Endothelial cell of umbilical vein (primary cell): ENCODE data around the gene HDDC2. TPM values are rescaled to one million over a fixed set of nuclear protein-coding genes. Genes with fewer than 3 reads are reported as not detected.

ENCODE experiments used
- Bru-seq: library from RNA; stranded (reverse); fragments of 400-500 nt; gene quantifications from one replicate; lab custom pipeline; 2021; lab: Mats Ljungman, UMichigan
- BruChase-seq, 2 experiments: library from RNA; stranded (reverse); fragments of 400-500 nt; gene quantifications; one replicate each; lab custom pipeline; 2021; lab: Mats Ljungman, UMichigan
- BruUV-seq: library from RNA; stranded (reverse); fragments of 400-500 nt; replicated peaks from 2 replicates; lab custom pipeline; 2021; lab: Mats Ljungman, UMichigan
- CTCF ChIA-PET: fragments of 300-600, 350-600 bp; sonication (Branson Sonifier 250); formaldehyde crosslinking; loops from one replicate; lab custom pipeline; 2021; ENCODE audit warnings: antibody characterized with exemption, inconsistent platforms; lab: Charles Lee
- POLR2A ChIA-PET: fragments of 300-600, 350-600 bp; sonication (Branson Sonifier 250); formaldehyde crosslinking; loops from one replicate; lab custom pipeline; 2021; ENCODE audit warnings: antibody characterized with exemption, inconsistent platforms; lab: Charles Lee
- DNase-seq: peaks from one replicate; pipeline ENCODE4 v3.0.0-alpha.2; 2011; ENCODE audit warnings: low read depth, low spot score
- FAIRE-seq: peaks from 2 replicates; lab custom pipeline; 2011; peaks lifted over from hg19 to GRCh38; lab: Jason Lieb, UNC
- H2AFZ ChIP-seq: 2 replicates; pipeline ENCODE4 v1.6.0; 2012; ENCODE audit warnings: low read depth, low read length, control low read depth, inconsistent platforms
- H3K27ac ChIP-seq: 2 replicates; pipeline ENCODE4 v1.5.1; 2011; ENCODE audit warnings: low read depth, mild to moderate bottlenecking, control low read depth, low read length, moderate library complexity; ENCODE audit not compliant: insufficient read depth
- H3K27me3 ChIP-seq, 2 experiments: 2 replicates each; pipeline versions ENCODE4 v1.6.0 to v1.6.1; 2011; ENCODE audit warnings: low read length in 2 of 2, mixed read lengths in 1 of 2; ENCODE audit not compliant: control insufficient read depth in 2 of 2, insufficient read depth in 2 of 2
- H3K36me3 ChIP-seq, 2 experiments: 2 replicates in 1 of 2; 3 replicates in 1 of 2; pipeline ENCODE4 v1.5.1; 2011; ENCODE audit warnings: low read length in 2 of 2, mild to moderate bottlenecking in 1 of 2, moderate library complexity in 1 of 2; ENCODE audit not compliant: control insufficient read depth in 2 of 2, insufficient read depth in 2 of 2; ENCODE audit errors: extremely low read depth in 1 of 2
- H3K4me1 ChIP-seq: 3 replicates; pipeline ENCODE4 v1.5.1; 2011; ENCODE audit warnings: mild to moderate bottlenecking, low read length; ENCODE audit not compliant: control insufficient read depth, insufficient read depth; ENCODE audit errors: extremely low read depth
- H3K4me2 ChIP-seq: 2 replicates; pipeline ENCODE4 v1.6.1; 2011; ENCODE audit warnings: low read length, control low read depth, mixed read lengths; ENCODE audit not compliant: insufficient read depth
- H3K4me3 ChIP-seq, 3 experiments: fragments of 200-600 bp in 1 of 3; sonication (generic), shearing (Covaris generic) in 1 of 3; replicated peaks in 1 of 3; 2 replicates each; pipeline ENCODE4 v1.5.1; 2011 to 2016; ENCODE audit warnings: control low read depth in 3 of 3, low read length in 3 of 3, mild to moderate bottlenecking in 2 of 3, inconsistent platforms in 1 of 3, low read depth in 1 of 3, moderate library complexity in 1 of 3; ENCODE audit not compliant: insufficient read depth in 1 of 3
- H3K79me2 ChIP-seq: 2 replicates; pipeline ENCODE4 v1.6.0; 2012; ENCODE audit warnings: low read length, inconsistent platforms; ENCODE audit not compliant: control insufficient read depth, insufficient read depth
- H3K9ac ChIP-seq: replicated peaks from 2 replicates; pipeline ENCODE3; 2011; ENCODE audit warnings: low read length, control low read depth; ENCODE audit not compliant: insufficient read depth; ENCODE audit errors: extremely low read depth
- H3K9me1 ChIP-seq: replicated peaks from 3 replicates; pipeline ENCODE4 v1.6.0; 2011; ENCODE audit warnings: mild to moderate bottlenecking, low read length; ENCODE audit not compliant: control insufficient read depth, insufficient read depth; ENCODE audit errors: extremely low read depth
- H3K9me3 ChIP-seq: replicated peaks from 2 replicates; pipeline ENCODE4 v1.5.1; 2012; ENCODE audit warnings: low read length, inconsistent platforms; ENCODE audit not compliant: control insufficient read depth, insufficient read depth
- H4K20me1 ChIP-seq: replicated peaks from 2 replicates; pipeline ENCODE3; 2011; ENCODE audit warnings: mild to moderate bottlenecking, low read length; ENCODE audit not compliant: control insufficient read depth, insufficient read depth; ENCODE audit errors: extremely low read depth
- CTCF ChIP-seq, 2 donors: IDR thresholded peaks; 1 replicate in 1 of 2; 2 replicates in 1 of 2; pipeline ENCODE4 v1.5.1; 2011; ENCODE audit warnings: low read length in 2 of 2, mild to moderate bottlenecking in 2 of 2, moderate library complexity in 2 of 2, control low read depth in 1 of 2, inconsistent platforms in 1 of 2, low read depth in 1 of 2; ENCODE audit not compliant: insufficient read depth in 1 of 2; ENCODE audit errors: extremely low read depth in 1 of 2
- EZH2 ChIP-seq: IDR thresholded peaks from 2 replicates; pipeline ENCODE4 v1.6.1; 2012; ENCODE audit warnings: borderline replicate concordance, low read depth, mild to moderate bottlenecking, moderate library complexity, low read length, inconsistent platforms; ENCODE audit not compliant: severe bottlenecking
- FOS ChIP-seq: IDR thresholded peaks from 2 replicates; pipeline ENCODE4 v1.6.1; 2011; ENCODE audit warnings: mild to moderate bottlenecking, low read length, moderate library complexity, borderline replicate concordance; ENCODE audit not compliant: insufficient read depth
- GATA2 ChIP-seq: IDR thresholded peaks from 2 replicates; pipeline ENCODE4 v1.7.0; 2011; ENCODE audit warnings: low read depth, mild to moderate bottlenecking, moderate library complexity, mixed read lengths, low read length; ENCODE audit not compliant: insufficient read length, insufficient read depth
- JUN ChIP-seq: IDR thresholded peaks from 2 replicates; pipeline ENCODE4 v1.6.1; 2011; ENCODE audit warnings: borderline replicate concordance, low read depth; ENCODE audit not compliant: insufficient read length, insufficient read depth
- MAX ChIP-seq: IDR thresholded peaks from 2 replicates; pipeline ENCODE4 v1.6.1; 2011; ENCODE audit not compliant: insufficient read depth, insufficient read length
- MYC ChIP-seq: IDR thresholded peaks from one replicate; pipeline ENCODE4 v1.6.1; 2011; ENCODE audit warnings: mild to moderate bottlenecking, low read depth, low read length
- POLR2A ChIP-seq: IDR thresholded peaks from 2 replicates; pipeline ENCODE4 v1.6.1; 2012; ENCODE audit warnings: low read depth, mild to moderate bottlenecking, control low read depth, low read length
- POLR2AphosphoS5 ChIP-seq: IDR thresholded peaks from 2 replicates; pipeline ENCODE4 v1.6.1; 2012; ENCODE audit warnings: low read depth, mild to moderate bottlenecking, control low read depth, low read length, moderate library complexity; ENCODE audit not compliant: insufficient read depth
- dilution Hi-C: fragments of 300-500 bp; cut with MboI; formaldehyde crosslinking; loops from one replicate; pipeline ENCODE4 v1.15.0; 2019; ENCODE audit warnings: low sequenced_read_pairs; ENCODE audit not compliant: extremely low pct_ligation_motif_present
- intact Hi-C: fragments of 100-400 bp; cut with micrococcal nuclease; formaldehyde crosslinking; loops from one replicate; pipeline ENCODE4 v1.10.0; 2022
- long read RNA-seq: library from polyadenylated mRNA; stranded (forward); transcript quantifications from one replicate; pipeline ENCODE4 v2.0.0, GENCODE V29; 2021
- polyA minus RNA-seq, 3 experiments: library from RNA; depleted of rRNA, polyadenylated mRNA; stranded (reverse); fragments of >200 nt; gene quantifications; 1 replicate in 1 of 3; 2 replicates in 2 of 3; pipeline ENCODE4 v1.2.3, GENCODE V29; 2011
- polyA plus RNA-seq, 4 experiments: library from polyadenylated mRNA; depleted of rRNA in 3 of 4; stranded (reverse) in 3 of 4; unstranded in 1 of 4; fragments of >200 nt; gene quantifications; 2 replicates each; pipeline versions ENCODE4 v1.2.1 to v1.2.3, GENCODE V29; 2011 to 2012; ENCODE audit warnings: missing spikeins in 1 of 4
- total RNA-seq: library from RNA; stranded (reverse); gene quantifications from 2 replicates; pipeline ENCODE4 v1.2.3, GENCODE V29; 2021

HDDC2 gene
- total RNA-seq (12.6 and 13.6 TPM in 2 replicates), polyA plus RNA-seq (13.6 and 17.6 TPM in 2 replicates), polyA minus RNA-seq (11.6 and 15.6 TPM in 2 replicates), Bru-seq, nascent RNA (percentile 52 among the genes with signal in this experiment), BruChase-seq, experiment 1, labeled RNA remaining after a 6-hour chase (percentile 41 among the genes with signal in this experiment), BruChase-seq, experiment 2, labeled RNA remaining after a 2-hour chase (percentile 39 among the genes with signal in this experiment)
- 23.6 and 26.8 TPM in 2 replicates for polyA plus RNA-seq (2011; cell fraction: cytosol; rRNA removed)
- 9.1 and 11.0 TPM in 2 replicates for polyA plus RNA-seq (2011; cell fraction: nucleus; rRNA removed)
- 11.4 and 19.6 TPM in 2 replicates for polyA plus RNA-seq (2012)
- 16.2 TPM for polyA minus RNA-seq (2011; cell fraction: cytosol; rRNA and poly(A)+ RNA removed)
- 4.6 and 5.3 TPM in 2 replicates for polyA minus RNA-seq (2011; cell fraction: nucleus; rRNA and poly(A)+ RNA removed)
- long read RNA-seq, transcript HDDC2-201 (5 exons, 1,350 nt): minor isoform, 13 of 57 reads
- long read RNA-seq, transcript HDDC2-202 (6 exons, 918 nt): major isoform, 16 of 57 reads
- long read RNA-seq, partial matches to known transcripts: 2 of 57 reads
- long read RNA-seq, other reads (novel, unspliced or antisense): 26 of 57 reads

GRCh38 chr6:125301435-125302391, at the start of gene HDDC2:
Gene HDDC2, minus strand, starts transcription at chr6:125301967. Its CDS starts 35 bp downstream, at chr6:125301932.
- H3K27ac ChIP-seq: peak within 1 kb of the TSS; percentile 72
- dilution Hi-C loops (no loop called here), intact Hi-C loops (loop anchor here (1.0 to 5.0 kb wide), 7 partner anchors 109 to 448 kb away; partner anchors contain the start of genes HEY2, RNF217 and TPD52L1)
- peak within 1 kb of the TSS; percentile 92 for H2AFZ ChIP-seq
- ChIA-PET POLR2A (interaction anchor here (0.6 kb wide), 1 partner anchor 1600 kb away, joined by 3 read pairs; no protein-coding TSS in a partner anchor), CTCF (interaction anchor here (1.0 to 3.4 kb wide), 9 partner anchors 10 to 656 kb away, joined by 3 to 17 read pairs (median 5); partner anchors contain the start of genes HINT3 and TPD52L1)
- H3K9ac ChIP-seq: peak within 1 kb of the TSS; percentile 82
- FAIRE-seq (peak; percentile 84), DNase-seq (peak; percentile 78)
- no peaks in the 10 kb centered on the region for H4K20me1 ChIP-seq
- H3K9me3 ChIP-seq: no peaks in the 10 kb centered on the region
- peak within 1 kb of the TSS; percentile 66 for H3K4me2 ChIP-seq
- peak within 1 kb of the TSS; percentile 10 to 56 (median 47) for H3K4me3 ChIP-seq
- TF ChIP-seq JUN (no peak), FOS (peak; percentile 15), CTCF (IDR thresholded peaks at IDR 0.05; ENCODE audit: extremely low read depth in 1 of 2, insufficient read depth in 1 of 2, low read depth in 1 of 2, low read length in 2 of 2) (no peak), POLR2AphosphoS5 (peak; percentile 87), GATA2 (no peak), EZH2 (no peak), POLR2A (peak; percentile 49), MYC (no peak), MAX (peak; percentile 1)
- H3K9me1 ChIP-seq: no peaks in the 10 kb centered on the region
- no TSS peak for BruUV-seq
- no peaks in the 10 kb centered on the region for H3K79me2 ChIP-seq
- no peaks in the 10 kb centered on the region for H3K36me3 ChIP-seq
- H3K27me3 ChIP-seq: peaks cover 8 to 12% of the 10 kb centered on the region in 2 experiments
- H3K4me1 ChIP-seq: peaks cover 10% of the 10 kb centered on the region
